Spleen (tissue), 7 donors: ENCODE data around the gene SMG9.
A peak's percentile ranks its signal among the peaks of the same experiment; 100 is the strongest.

ENCODE experiments used
- CTCF ChIP-seq, 11 experiments: fragments of 200-600 bp in 7 of 11; fragments of 450-650 bp in 4 of 11; sonication (generic) in 4 of 11; IDR thresholded peaks in 8 of 11; conservative IDR thresholded peaks in 3 of 11; 1 replicate in 7 of 11; 2 replicates in 4 of 11; pipeline versions ENCODE4 v1.4.0 to v1.8.0; 2016 to 2021; ENCODE audit warnings: antibody characterized with exemption in 11 of 11, inconsistent platforms in 4 of 11, mild to moderate bottlenecking in 1 of 11
- POLR2A ChIP-seq, 3 donors: fragments of 450-650 bp; IDR thresholded peaks; one replicate each; pipeline ENCODE4 v1.5.1; 2017; ENCODE audit warnings: antibody characterized with exemption in 3 of 3, mild to moderate bottlenecking in 1 of 3
- donor health status: DM: no; HTN: no; CAD: no; lungs with moderate emphysema.
- donor health status: DM: no; HTN: no; CAD: no.
- donor health status: DM: no; HTN: no; CAD: no.

GRCh38 chr19:43779820-43780219 lies 25.1 kb upstream of the SMG9 start:
- TF ChIP-seq CTCF (IDR thresholded peaks at IDR 0.05 in 8 of 11, conservative IDR thresholded peaks at IDR 0.05 in 3 of 11): peak in 3 of 11 experiments; percentile 11 to 27 (median 23)
- TF ChIP-seq POLR2A (IDR thresholded peaks at IDR 0.05): no peak
